HK-2 (cell line): ENCODE data around the gene LRFN3.
"Not testable (repeated sequence)": the region's sequence is repeated elsewhere in the genome, so short reads cannot be mapped to it uniquely, and the experiment has no call there.

Experiments
- DNase-seq: peaks from one replicate; pipeline ENCODE4 v3.0.0-alpha.2; 2018; ENCODE audit not compliant: unreplicated experiment

LRFN3 gene

GRCh38 chr19:35907377-35907745 lies 28.8 kb upstream of the LRFN3 start:
- DNase-seq: no peak

GRCh38 chr19:35908010-35908441 lies 28.1 kb upstream of the LRFN3 start, which contains the start of gene TYROBP:
TSS of gene TYROBP (minus strand) at chr19:35908295. CDS start at chr19:35908228, 67 bp downstream.
- DNase-seq: no peak

GRCh38 chr19:35908973-35909683 lies 27.0 kb upstream of the LRFN3 start:
- DNase-seq: no peak

GRCh38 chr19:35909684-35910035 lies 26.5 kb upstream of the LRFN3 start:
- no peak for DNase-seq

DNA sequence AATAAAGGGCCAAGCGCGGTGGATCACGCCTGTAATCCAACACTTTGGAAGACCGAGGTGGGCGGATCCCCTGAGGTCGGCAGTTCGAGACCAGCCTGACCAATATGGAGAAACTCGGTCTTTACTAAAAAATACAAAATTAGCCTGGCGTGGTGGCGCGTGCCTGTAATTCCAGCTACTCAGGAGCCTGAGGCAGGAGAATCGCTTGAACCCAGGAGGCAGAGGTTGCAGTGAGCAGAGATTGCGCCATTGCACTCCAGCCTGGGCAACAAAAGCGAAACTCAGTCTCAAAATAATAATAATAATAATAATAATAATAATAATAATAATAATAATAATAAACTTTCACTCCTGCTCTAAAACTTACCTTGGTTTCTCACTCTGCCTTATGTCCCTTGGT lies 25.8 kb upstream of the LRFN3 start:
- not testable (repeated sequence) for DNase-seq

GRCh38 chr19:35911173-35911572 lies 25.0 kb upstream of the LRFN3 start:
- DNase-seq: no peak

DNA sequence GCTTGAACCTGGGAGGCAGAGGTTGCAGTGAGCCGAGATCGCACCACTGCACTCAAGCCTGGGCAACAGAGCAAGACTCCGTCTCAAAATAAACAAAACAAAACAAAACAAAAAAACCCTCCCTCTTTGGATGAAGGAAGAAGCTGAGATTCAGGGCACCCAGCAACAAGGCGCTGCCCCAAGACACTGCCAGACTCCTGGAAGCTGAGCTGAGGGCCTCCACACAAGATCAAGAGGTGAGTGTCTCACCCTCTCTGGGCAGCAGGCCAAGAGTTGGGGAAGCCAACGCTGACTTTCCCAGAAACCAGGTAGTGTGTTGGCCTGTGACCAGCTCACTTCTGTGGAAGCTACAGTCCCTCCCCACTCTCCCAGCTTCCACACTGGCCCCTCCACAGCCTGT lies 24.4 kb upstream of the LRFN3 start:
- DNase-seq: peak; percentile 78

DNA sequence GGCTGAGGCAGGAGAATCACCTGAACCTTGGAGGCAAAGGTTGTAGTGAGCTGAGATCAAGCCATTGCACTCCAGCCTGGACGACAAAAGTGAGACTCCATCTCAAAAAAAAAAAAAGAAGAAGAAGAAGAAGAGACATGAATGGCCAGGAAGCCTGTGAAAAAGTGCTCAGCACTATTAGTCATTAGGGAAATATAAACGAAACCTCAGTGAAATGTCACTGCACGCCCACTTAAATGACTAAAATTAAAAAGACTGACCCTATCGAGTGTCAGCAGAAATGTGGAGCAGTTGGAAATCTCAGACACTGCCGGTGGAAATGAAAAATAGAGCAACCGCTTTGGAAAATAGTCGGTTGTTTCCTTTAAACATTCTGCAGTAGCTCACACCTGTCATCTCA lies 22.6 kb upstream of the LRFN3 start:
- no peak for DNase-seq

GRCh38 chr19:35915443-35915842 lies 20.7 kb upstream of the LRFN3 start:
- no peak for DNase-seq

GRCh38 chr19:35919306-35919705 lies 16.9 kb upstream of the LRFN3 start:
- no peak for DNase-seq

- no peak for DNase-seq
Observed at GRCh38 chr19:35921012-35921411, 15.2 kb upstream of the LRFN3 start.

DNA sequence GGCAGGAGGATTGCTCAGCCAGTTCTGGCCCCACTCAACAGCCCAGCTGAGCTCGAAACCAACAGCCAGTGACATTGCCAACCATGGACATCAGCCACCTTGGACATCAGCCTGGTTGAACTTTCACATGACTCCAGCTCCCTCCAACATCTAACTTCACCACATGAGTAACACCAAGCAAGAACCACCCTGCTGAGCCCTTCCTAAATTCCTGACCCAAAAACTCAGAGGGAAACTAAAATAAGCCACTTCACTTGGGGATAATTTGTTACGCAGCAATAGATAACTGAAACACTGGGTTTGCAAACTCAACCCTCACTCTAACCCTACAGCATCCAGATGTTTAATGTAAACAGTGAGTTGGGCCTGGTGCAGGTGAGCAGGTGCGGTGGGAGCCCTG lies 10.7 kb upstream of the LRFN3 start:
- DNase-seq: no peak

DNA sequence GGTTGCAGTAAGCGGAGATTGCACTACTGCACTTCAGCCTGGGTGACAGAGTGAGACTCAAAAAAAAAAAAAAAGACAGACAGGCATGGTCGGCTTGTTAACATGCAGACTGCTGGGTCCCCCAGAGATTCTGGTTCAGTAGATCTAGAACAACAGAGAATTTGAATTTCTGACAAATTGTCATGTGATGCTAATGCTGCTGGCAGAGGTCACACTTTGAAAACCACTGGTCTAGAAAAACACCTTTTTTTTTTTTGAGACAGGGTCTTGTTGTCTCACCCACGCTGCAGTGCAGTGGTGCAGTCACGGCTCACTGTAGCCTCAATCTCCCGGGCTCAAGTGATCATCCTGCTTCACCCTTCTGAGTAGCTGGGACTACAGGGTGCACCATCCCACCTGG lies 7.7 kb upstream of the LRFN3 start:
- DNase-seq: no peak

DNA sequence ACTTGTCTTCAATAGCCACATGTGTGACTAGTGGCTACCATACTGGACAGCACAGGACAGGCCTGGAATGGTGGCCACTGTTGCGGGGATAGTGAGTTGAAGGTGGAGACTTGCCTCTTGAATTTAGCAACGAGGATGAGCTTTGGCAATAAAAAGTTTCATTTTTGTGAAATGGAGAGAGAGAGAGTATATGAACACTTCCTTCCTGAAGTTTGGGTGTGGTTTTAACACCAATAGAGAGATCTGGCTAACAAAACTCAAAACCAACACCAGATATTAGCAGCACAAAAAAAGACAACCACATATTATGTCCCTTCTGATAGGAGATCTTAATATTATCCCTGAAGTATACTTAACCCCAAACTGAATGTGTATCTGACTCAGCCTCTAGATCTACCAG lies 6.3 kb upstream of the LRFN3 start:
- no peak for DNase-seq

GRCh38 chr19:35931161-35931873 lies 4.9 kb upstream of the LRFN3 start:
- DNase-seq: peak; percentile 99

DNA sequence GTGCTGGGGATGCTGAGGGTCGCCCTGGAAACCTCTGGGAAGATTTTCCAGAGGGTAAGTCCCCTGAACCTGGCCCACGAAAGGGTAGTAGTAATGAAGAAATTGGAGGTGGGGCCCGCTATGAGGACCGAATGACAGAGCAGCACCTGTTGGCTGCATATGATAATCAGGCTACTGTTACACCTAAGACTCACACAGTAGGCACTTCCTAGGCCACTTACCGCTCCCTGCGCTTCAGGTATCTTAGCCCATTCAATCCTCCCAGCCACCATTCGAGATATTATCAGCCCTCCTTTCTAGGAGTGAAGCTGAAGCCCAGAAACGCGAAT lies 4.3 kb upstream of the LRFN3 start:
- no peak for DNase-seq

- DNase-seq: no peak
Observed at GRCh38 chr19:35932291-35932936, 3.8 kb upstream of the LRFN3 start.

DNA sequence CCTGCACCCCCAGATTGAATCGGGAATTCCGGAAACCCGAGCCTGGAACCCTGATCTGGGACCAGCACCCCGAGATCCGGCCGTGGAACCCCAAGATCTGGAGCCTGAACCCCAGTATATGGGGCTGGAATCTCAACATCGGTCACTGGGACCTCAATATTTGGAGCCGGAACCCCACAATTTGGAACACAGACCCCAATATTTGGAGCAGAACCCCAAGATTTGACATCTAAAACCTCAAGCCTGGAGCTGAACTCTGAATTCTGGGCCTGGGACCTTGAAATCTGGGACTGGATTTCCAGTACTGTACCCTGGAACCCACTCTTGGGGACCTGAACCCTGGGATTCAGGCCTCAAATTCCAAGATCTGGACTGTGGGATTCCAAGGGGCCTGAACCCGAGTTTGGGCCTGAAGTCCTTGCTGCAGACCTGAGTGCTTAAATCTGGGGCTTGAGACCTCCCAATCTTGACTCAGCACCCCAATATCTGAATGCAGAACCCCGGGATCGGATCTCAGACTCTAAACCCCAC lies 629 bp downstream of the LRFN3 start:
- no peak for DNase-seq

DNA sequence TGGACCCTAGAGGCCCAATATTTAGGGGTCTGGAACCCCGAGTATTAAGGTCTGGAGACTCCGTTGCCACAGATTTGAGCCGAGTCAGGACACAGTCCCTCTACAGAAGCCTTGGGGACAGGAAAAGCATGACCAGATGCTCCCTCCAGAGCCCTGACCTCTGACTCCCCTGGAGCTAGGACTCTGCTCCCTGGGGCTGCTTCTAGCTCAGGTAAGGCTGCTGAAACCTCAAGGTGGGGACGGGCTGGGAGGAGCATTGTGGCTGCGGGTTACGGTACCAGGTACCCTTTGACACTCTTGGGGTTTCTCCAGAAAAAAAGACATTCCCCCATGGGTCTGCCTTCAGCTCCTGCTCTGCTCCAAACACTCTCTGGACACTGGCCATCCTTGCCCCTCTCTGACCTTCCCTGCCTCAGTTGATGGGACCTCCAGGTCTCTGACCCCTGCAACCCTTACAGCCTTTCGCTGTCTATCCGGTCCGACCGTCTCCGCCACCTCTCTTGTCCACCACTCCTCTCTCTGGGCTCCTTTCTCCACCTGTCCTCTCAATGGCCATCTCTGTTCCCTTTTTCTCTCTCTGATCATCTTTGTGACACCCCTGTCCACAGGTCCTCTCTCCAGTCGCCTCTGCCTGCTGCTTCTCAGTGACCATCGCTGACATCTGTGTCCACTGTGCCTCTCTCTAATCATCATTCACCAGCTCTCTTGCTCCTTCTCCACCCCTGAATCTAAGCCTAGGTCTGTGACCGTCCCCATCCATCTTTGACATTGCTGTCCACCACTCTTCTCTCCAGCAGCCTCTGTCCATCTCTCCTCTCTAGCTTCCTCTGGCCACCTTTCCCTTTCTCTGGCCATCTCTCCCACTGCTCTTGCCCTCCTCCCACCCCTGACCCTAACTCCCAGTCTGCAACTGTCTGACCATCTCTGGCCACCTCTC lies 1.4 kb downstream of the LRFN3 start:
- DNase-seq: no peak

DNA sequence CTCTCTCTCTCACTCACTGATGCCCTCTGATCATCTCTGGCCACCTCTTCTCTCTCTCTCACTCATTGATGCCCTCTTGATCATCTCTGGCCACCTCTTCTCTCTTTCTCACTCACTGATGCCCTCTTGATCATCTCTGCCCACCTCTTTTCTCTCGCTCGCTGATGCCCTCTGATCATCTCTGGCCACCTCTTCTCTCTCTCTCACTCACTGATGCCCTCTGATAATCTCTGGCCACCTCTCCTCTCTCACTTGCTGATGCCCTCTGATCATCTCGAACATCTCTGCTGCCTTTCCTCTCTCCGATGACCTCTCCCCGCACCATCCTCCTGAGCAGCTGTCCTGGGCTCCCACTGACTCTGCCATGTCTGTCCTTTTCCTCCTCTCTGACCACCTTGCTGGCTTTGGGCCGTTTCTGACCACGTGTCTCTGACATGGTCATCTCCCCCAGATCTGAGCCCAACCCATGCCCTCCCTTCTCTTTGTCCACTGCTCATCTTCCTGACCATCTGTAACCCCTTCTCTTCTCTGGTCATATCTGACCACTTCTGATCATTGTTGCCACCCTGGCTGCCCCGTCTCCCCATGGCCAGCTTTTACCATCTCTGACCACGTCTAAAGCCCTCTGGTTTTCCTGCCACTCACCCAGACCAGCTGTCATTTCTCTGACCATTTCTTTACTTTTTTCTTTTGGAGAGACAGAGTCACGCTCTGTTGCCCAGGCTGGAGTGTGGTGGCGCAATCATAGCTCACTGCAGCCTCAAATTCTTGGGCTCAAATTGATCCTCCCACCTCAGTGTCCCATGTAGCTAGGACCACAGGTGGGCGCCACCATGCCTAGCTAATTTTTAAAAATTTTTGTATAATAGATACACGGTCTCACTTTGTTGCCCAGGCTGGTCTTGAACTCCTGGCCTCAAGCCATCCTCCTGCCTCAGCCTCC lies 2.4 kb downstream of the LRFN3 start:
- no peak for DNase-seq
